Lung microvascular endothelial cell (primary cell): ENCODE measurements around the gene SLC7A7. TPM values are rescaled to one million over a fixed set of nuclear protein-coding genes. Genes with fewer than 3 reads are reported as not detected.
A peak's percentile ranks its signal among the peaks of the same experiment; 100 is the strongest.
"Not testable (repeated sequence)": the region's sequence is repeated elsewhere in the genome, so short reads cannot be mapped to it uniquely, and the experiment has no call there.

ENCODE experiments used
- DNase-seq, 2 donors: peaks; one replicate each; pipeline versions ENCODE4 v3.0.0 to v3.0.0-alpha.2; 2010; ENCODE audit warnings: low read depth in 2 of 2
- total RNA-seq: library from RNA; depleted of rRNA; stranded (reverse); fragments of >200 nt; gene quantifications from 2 replicates; pipeline ENCODE4 v1.2.1, GENCODE V29; 2014

SLC7A7 gene
- total RNA-seq, 1 donor from 2014 or later: 6.7 TPM

DNA sequence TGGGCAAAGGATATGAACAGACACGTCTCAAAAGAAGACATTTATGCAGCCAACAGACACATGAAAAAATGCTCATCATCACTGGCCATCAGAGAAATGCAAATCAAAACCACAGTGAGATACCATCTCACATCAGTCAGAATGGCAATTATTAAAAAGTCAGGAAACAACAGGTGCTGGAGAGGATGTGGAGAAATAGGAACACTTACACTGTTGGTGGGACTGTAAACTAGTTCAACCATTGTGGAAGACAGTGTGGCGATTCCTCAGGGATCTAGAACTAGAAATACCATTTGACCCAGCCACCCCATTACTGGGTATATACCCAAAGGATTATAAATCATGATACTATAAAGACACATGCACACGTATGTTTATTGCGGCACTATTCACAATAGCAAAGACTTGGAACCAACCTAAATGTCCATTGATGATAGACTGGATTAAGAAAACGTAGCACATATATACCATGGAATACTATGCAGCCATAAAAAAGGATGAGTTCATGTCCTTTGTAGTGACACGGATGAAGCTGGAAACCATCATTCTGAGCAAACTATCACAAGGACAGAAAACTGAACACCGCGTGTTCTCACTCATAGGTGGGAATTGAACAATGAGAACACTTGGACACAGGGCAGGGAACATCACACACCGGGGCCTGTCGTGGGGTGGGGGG is 57.1 kb downstream of the SLC7A7 start:
- not testable (repeated sequence) for DNase-seq

GRCh38 chr14:22753586-22753985 is 61.6 kb downstream of the SLC7A7 start:
- no peak for DNase-seq

- DNase-seq: no peak
Observed at GRCh38 chr14:22752422-22752821, 62.8 kb downstream of the SLC7A7 start.

- no peak for DNase-seq
Observed at GRCh38 chr14:22748631-22749068, 66.6 kb downstream of the SLC7A7 start.

GRCh38 chr14:22748206-22748605 is 67.0 kb downstream of the SLC7A7 start:
- no peak for DNase-seq

- DNase-seq: no peak
Observed at GRCh38 chr14:22747769-22748168, 67.5 kb downstream of the SLC7A7 start.

- peak in 1 of 2 donors; percentile 25 for DNase-seq
Observed at GRCh38 chr14:22740020-22740419, 75.2 kb downstream of the SLC7A7 start.

- peak in 1 of 2 donors; percentile 89 for DNase-seq
Observed at GRCh38 chr14:22739423-22739822, 75.8 kb downstream of the SLC7A7 start.

- peak in 1 of 2 donors; percentile 4 for DNase-seq
Observed at GRCh38 chr14:22737052-22737451, 78.2 kb downstream of the SLC7A7 start.

DNA sequence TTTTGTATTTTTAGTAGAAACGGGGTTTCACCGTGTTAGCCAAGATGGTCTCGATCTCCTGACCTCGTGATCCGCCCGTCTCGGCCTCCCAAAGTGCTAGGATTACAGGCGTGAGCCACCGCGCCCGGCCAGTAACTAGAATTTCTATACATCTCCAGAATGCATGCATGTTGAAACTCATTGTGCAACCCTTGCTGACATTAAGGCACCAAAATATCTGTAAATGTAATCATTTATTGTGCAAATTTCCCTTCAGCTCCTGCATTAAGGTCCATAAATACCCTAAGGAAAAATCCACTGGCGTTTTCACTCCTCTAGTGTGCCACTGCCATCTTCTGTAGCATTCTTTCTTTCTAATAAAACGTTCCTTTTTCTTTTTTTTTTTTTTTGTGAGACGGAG is 78.9 kb downstream of the SLC7A7 start:
- not testable (repeated sequence) for DNase-seq

DNA sequence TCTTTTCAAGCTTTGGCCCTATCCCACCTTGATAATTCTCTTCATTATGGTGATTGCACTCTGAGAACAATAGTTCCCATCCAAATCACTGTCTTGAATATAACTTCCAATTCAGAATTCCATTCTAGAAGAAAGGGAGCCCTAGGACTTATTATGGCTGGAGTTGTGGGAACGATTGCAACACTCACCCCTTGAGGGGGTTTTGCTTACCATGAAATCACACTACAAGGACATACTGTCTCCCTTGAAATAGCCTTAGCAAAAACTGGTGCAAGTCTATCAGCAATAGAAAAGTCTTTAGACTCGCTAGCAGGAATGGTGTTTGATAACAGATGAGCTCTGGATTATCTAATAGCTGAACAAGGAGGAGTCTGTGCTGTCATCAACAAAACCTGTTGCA is 80.1 kb downstream of the SLC7A7 start:
- no peak for DNase-seq

GRCh38 chr14:22733829-22734228 is 81.4 kb downstream of the SLC7A7 start:
- no peak for DNase-seq

DNA sequence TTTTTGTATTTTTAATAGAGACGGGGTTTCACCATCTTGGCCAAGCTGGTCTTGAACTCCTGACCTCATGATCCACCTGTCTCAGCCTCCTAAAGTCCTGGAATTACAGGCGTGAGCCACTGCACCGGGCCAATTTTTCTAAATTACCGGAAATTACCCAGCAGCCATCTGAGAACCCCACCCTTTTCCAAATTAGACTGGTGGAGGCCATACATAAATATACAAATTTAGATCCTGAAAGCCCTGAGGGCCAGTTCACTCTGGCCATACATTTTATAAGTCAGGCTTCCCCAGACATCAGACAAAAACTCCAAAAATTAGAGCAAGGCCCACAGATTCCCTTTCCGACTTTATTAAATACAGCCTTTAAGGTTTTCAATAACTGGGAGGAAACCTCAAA is 83.2 kb downstream of the SLC7A7 start:
- not testable (repeated sequence) for DNase-seq

GRCh38 chr14:22726012-22726411 is 89.2 kb downstream of the SLC7A7 start:
- DNase-seq: no peak

GRCh38 chr14:22725374-22725773 is 89.9 kb downstream of the SLC7A7 start:
- DNase-seq: not testable (repeated sequence)

DNA sequence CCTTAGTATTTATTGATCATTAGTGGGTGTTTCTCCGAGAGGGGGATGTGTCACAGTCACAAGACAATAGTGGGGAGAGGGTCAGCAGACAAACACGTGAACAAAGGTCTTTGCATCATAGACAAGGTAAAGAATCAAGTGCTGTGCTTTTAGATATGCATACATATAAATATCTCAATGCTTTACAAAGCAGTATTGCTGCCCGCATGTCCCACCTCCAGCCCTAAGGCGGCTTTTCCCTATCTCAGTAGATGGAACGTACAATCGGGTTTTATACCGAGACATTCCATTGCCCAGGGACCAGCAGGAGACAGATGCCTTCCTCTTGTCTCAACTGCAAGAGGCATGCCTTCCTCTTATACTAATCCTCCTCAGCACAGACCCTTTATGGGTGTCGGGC is 90.4 kb downstream of the SLC7A7 start:
- not testable (repeated sequence) for DNase-seq

DNA sequence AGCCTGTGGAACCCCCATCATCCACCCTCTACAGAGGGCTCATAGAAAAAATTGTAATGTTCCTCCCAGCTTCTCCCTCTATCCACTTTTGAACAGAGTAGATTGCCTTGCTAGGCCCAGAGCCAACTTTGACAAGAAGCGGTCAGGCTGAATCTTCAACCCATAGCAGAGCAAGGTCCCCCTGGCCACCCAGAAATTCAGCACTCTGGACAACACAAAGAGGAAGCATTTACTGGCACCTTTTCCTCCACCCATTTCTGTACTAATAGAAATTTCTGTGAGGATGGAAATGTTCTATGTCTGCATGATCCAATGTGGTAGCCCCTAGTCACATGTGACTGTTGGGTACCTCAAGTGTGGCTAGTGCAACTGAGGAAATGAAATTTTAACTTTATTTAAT is 91.4 kb downstream of the SLC7A7 start:
- no peak for DNase-seq

Other genes with a start within 250 kb of the SLC7A7 start
- gene DAD1, start 226.2 kb downstream of the SLC7A7 start, total RNA-seq: 300 and 362 TPM in 2 replicates
- gene ABHD4, start 217.1 kb downstream of the SLC7A7 start, total RNA-seq: 4.6 and 8.3 TPM in 2 replicates
- not detected in 2 replicates for gene OR6J1, start 171.1 kb downstream of the SLC7A7 start, total RNA-seq
- gene OXA1L, start 48.7 kb downstream of the SLC7A7 start, total RNA-seq: 39.1 and 51.4 TPM in 2 replicates
- 43.7 and 46.9 TPM in 2 replicates for gene MRPL52, start 14.5 kb upstream of the SLC7A7 start, total RNA-seq
- gene MMP14, start 21.1 kb upstream of the SLC7A7 start, total RNA-seq: 43.3 and 80.2 TPM in 2 replicates
- 37.3 and 44.0 TPM in 2 replicates for gene LRP10, start 56.3 kb upstream of the SLC7A7 start, total RNA-seq
- under 0.01 TPM in 1 of 2 replicates, not detected in the other for gene REM2, start 67.8 kb upstream of the SLC7A7 start, total RNA-seq
- gene RBM23, start 103.7 kb upstream of the SLC7A7 start, total RNA-seq: 24.0 and 37.7 TPM in 2 replicates
- gene PRMT5, start 113.9 kb upstream of the SLC7A7 start, total RNA-seq: 35.3 and 41.9 TPM in 2 replicates
- 6.3 and 28.5 TPM in 2 replicates for gene HAUS4, start 141.7 kb upstream of the SLC7A7 start, total RNA-seq
- gene AJUBA, start 167.1 kb upstream of the SLC7A7 start, total RNA-seq: 36.0 and 70.2 TPM in 2 replicates
- 2.4 and 3.9 TPM in 2 replicates for gene C14orf93, start 194.7 kb upstream of the SLC7A7 start, total RNA-seq
- gene PSMB5, start 219.5 kb upstream of the SLC7A7 start, total RNA-seq: 183 and 219 TPM in 2 replicates
- not detected in 2 replicates for gene PSMB11, start 226.8 kb upstream of the SLC7A7 start, total RNA-seq
- 0.60 and 2.0 TPM in 2 replicates for gene CDH24, start 242.1 kb upstream of the SLC7A7 start, total RNA-seq